SK-N-MC (cell line): ENCODE data around the gene KIAA0513.

Experiments used
- EZH2 ChIP-seq: fragments of 200-600 bp; sonication (generic); IDR thresholded peaks from one replicate; pipeline ENCODE4 v1.6.1; 2017; ENCODE audit warnings: antibody characterized with exemption
- FOXP2 ChIP-seq: optimal IDR thresholded peaks from 2 replicates; pipeline ENCODE3; 2011; ENCODE audit warnings: mild to moderate bottlenecking, moderate library complexity; ENCODE audit not compliant: insufficient read depth; ENCODE audit errors: extremely low read length, control extremely low read depth
- POLR2AphosphoS5 ChIP-seq: IDR thresholded peaks from 2 replicates; pipeline ENCODE4 v1.6.1; 2012; ENCODE audit warnings: mild to moderate bottlenecking, low read depth, low read length, borderline replicate concordance

- no peak for TF ChIP-seq EZH2
- no peak for TF ChIP-seq POLR2AphosphoS5
- TF ChIP-seq FOXP2: no peak
These were observed 25.5 kb upstream of the KIAA0513 start for GRCh38 chr16:85002099-85002541.
